Measurements from ENCODE around the gene PARD3B.

- TF ChIP-seq CTCF (conservative IDR thresholded peaks at IDR 0.05; ENCODE audit: low read depth, low read length) (no peak), EZH2 (IDR thresholded peaks at IDR 0.05; ENCODE audit: low read length, unreplicated experiment) (no peak), EZH2phosphoT487 (IDR thresholded peaks at IDR 0.05; ENCODE audit: borderline replicate concordance, low read length) (no peak)
Observed at GRCh38 chr2:204655101-204655500, 109.8 kb downstream of the PARD3B start.

All from PC-3 (cell line).